GM03348 (cell line): Measurements from ENCODE around the gene MYL12A.

Experiments
- DNase-seq: peaks from one replicate; pipeline ENCODE4 v3.0.0; 2012; ENCODE audit warnings: low spot score

Gene MYL12A

DNA sequence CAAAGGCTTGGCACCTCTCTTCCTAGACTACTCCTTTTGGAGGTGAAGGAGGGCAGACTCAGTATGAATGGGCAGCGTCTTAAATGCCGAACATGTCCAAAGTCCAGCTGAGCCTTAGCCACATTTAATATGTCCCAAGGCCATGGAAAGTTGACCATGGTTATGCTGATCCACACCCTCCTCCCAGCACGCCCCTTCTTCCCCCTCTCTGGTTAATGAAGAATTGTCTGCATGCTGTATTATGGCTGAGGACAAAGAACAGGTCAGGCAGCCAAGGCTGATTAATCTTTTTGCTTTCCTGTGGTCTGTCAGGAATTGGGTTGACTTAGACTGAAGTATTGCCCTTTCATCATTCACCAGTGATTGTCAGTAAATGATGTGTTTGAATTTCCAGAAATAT lies 22.0 kb upstream of the MYL12A start:
- no peak for DNase-seq

DNA sequence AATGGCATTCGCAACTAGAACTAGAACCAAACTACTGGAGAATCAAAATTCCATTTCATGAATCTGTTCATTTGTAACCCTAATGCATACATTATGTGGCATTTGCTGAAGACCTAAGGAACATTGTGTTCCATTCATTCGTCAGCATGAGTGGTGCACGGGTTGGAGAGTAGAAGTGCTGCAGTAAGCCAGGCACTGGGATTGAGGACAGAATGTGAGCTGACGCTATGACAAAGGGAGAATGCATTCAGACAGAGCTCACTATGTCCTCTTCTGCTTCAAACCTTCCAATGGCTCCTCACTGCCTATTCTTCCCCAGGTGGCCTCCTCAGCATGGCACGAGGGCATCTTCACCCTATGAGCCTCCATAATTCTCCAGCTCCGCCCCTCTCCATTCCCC lies 21.6 kb upstream of the MYL12A start:
- no peak for DNase-seq

DNA sequence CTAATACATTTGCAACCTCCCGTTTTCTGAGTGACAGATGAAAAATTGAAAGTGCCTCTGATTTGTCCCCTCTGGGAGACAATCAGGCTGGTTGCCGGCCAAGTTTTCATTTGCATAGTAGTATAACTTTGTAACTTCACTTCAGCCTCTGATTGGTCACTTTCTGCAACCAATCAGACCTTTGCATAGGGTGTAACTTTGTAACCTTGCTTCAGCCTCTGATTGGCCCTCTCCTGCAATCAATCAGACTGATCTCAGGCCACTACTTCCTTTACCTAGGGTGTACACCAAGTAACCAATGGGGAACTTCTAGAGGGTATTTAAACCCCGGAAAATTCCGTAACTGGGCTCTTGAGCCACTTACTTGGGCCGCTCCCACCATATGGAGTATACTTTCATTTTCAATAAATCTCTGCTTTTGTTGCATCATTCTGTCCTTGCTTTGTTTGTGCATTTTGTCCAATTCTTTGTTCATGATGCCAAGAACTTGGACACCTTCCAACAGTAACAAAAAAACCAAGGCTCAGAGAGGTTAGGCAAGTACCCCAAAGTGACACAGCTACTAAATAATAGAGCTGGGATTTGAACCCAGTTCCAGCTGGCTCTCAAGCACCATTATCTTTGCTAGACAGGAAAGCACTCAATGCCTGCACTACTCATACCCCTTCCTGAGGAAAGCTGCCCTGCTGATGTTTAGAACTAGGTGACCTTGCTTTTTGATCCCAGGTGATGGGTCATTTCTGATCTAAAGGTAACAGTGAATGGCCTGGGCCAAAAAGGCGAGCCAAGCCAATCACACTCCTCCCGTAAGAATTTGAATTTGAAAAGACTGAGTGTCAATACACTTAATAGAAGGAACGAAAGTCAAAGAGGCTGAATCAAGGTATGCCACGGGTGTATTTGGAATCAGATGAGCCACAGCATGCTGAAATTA lies 16.9 kb upstream of the MYL12A start:
- DNase-seq: no peak

DNA sequence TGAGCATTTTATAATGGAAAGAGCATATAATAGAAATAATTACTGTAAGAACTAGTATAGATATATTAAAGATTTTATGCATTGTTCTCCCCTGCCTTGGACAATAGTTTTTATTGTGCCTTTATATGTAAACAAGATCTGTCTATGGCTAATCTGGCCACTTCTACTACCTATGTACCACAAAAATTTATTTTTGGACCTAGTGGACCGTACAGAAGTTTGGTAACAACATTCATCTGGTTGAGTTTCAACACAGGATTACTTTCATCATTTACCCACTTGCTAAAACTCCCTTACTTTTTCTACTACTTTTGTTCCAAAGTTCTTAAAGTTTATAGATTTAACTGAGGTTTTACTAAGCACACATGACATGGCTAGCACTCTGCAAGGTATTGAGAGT lies 14.6 kb upstream of the MYL12A start:
- DNase-seq: no peak

DNA sequence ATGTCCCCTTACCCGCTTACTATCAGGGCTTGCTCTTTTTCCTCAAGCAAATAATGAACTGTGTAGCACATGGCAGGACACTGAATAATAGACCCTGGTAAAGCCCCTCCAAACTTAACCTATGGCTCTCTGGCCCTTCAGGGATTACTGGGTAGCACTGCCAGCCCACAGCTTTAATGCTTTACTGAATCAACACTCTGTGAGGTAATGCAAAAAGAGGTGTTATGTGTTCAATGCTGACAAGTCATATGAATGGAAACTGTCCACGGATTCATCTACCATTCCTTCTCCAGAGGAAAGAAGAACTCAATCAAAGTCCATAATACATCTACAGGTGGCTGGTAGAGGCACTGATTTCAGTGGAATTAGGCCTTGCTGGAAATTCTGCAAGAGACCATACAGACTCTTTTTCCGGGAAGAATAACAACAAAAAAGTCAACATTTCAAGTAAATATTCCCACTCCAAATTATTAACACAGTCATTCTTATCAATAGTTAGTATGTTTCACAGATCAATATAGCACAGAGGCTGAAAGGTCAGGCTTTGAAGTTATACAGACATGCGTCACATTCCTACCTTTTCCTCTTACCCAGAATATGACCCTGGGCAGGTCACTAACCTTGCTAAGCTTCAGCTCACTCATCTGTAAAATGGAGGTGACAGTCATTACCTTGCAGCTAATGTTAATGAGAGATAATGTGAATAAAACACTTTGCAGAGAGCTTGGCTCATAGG lies 14.0 kb upstream of the MYL12A start:
- DNase-seq: no peak

DNA sequence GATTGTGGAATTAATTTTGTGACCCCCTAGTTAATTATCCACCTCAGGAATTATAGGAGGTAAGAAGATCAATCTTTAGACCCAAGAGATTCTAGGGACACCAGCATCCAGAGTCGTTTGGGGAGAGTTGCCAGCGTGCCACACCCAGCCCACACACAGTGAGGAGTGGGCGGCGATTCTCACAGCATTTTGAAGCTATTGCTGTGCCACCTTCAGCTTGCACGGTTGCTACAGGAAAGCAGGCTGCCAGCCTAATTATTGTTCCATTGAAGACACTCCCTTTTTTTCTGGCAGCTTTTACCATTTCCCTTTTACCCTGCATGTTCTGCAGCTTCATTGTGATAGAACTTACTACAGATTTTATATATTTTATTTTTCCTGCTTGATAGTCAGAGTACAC lies 13.1 kb upstream of the MYL12A start:
- DNase-seq: no peak

DNA sequence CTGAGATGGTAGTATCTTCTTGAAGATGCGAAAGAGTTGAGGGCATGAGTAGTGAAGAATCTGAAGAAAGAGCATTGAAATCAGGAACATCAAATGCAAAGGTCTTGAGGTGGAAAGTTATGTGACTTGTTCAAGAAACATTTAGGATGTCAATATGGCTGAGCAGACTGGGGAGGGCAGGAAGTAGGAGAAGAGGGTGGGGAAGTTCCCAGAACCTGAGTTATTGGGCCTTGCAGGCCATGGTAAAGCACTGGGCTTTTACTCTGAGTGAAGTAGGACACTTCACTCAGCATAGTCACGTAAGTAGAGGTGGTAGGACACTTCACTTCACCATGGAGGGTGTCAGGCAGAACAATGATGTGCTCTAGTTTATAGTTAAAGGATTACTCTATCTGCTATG lies 11.8 kb upstream of the MYL12A start:
- no peak for DNase-seq

DNA sequence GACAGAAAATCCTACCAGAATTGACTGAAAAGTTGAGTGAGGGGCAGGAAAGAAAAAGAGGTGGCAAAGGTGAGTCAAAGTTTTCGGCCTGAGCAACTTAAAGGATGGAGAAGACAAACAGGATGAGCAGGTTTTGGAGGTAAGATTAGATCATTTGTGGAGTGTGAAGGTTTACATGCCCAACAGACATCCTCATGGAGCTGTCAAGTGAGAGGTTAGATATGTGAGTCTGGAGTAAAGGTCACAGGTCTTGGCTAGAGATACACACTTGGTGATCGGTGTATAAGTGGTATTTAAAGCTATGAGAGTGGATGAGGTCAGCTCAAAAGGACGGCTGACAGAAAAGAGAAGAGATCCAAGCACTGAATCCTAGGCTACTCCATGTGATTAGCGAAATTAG lies 11.1 kb upstream of the MYL12A start:
- no peak for DNase-seq

DNA sequence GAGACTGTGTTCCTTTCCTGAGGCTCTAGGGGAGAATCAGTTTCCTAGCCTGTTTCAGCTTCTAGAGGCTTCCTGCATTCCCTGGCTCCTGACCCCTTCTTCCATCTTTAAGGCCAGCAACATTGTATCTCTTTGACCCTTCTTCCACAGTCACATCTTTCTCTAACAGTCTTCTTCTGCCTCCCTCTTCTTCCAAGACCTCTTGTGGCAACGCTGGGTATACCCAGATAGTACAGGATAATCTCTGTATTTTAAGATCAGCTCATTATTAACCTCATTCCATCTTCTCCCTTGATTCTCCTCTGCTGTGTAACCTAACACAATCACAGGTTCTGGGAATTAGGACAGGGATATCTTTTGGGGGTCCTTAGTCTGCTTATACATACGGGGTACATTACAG lies 8.9 kb upstream of the MYL12A start:
- DNase-seq: no peak

DNA sequence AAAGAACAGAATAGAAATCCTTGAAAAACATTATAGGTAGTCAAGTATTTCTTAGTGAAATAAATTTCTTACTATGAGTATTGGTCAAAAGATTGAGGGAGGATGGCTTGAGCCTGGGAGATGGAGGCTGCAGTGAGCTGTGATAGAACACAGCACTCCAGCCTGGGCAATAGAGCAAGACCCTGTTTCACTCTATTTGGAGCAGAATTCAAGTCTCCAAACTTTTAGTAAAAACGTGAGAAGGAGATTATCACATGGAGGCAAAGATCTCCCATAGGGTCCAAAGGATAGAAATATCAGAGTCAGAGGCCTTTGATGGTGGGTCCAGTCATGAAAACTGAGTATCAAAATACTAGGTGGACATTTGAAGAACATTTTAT lies 2.4 kb upstream of the MYL12A start:
- no peak for DNase-seq

DNA sequence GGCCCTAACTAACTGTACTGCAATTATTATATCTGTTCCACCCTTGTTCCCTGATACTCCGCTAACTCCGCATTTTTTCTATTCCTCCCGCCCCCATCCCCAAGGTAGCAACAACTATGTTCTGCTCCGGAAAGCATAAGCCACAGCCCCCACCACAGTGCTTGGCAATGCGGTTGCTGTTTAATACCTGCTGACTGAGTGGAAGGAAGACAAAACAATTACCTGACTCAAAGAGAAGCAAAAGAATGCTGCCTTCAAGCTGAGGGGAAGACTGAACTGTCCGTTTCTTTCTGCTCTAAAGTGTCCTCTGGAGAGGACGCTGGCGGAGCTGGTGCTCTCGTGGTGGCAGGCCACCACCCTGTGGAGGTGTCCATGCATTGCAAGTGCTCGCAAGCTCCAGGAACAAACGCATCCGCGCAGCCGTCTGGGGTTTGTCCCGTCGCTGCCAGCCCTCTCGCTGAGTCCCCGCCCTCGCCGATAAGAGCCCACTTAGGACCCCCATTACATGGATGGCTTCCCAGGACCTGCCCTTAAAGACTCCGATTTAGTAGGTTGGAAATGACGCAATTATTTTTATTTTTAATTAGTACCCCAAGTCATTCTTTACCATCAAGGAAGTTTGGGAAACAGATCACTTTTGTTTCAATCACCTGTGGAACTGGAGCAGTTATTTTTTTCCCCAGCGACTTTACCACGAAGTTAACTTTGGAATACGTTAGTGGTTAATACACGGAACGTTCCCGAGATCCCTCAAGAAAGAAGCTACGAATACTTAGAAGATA lies 1.6 kb upstream of the MYL12A start:
- DNase-seq: peak; percentile 86

DNA sequence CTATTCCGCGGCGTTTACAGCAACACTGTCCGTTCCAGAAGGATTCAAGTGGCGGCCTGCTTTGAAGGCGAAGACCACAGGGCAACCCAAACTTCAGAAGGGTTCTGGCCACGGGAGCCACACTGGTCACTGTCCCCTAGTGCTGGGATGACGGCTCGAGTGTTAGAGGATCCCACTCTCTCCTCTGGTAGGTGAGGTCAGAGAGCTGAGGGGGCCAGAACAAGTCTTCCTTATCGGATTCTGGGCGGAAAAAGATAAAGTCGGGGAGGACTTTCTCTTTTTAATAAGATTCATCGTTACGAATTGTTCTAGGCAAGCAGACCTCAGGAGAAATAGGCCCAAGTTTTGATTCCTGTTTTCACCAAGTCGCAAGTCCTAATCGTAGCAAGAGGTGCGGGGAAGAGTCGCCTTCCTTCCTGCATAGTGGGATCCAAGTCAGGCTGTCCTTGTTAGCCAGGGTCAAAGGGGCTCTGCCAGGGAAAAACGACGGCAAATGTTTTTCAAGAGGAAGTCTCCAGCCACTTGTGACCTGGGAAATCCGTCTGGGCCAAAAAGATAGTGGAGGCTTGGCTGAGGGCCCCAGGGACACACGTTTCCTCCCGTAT lies 864 bp upstream of the MYL12A start:
- peak; percentile 19 for DNase-seq

DNA sequence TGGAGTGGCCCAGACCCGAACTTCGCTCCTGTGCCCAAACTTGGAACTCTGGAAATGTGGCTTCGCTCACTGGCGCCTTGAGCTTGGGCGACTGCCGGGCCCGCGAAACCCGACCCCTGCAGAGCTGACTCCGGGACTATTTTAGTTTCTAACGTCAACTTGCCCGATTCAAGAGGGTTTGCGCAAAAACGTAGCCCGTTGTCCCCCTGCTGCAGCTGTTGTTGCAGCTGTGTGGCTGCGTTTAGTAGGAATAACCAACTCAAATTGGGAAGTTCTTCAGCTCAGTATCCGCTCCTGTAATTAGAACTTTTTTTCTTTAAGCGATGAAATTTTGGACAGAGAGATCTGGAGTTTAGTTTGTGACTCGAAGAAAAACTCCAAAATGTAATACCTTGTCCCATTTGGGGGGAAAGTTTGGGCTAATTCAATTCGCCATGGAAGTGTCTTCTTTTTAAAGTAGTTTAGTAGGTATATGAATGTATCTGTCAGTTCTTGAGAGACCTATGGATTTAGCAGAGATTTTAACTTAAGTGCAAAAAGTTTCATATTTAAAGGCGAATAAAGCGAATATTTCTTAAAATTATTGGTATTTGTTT lies 559 bp downstream of the MYL12A start:
- DNase-seq: no peak

DNA sequence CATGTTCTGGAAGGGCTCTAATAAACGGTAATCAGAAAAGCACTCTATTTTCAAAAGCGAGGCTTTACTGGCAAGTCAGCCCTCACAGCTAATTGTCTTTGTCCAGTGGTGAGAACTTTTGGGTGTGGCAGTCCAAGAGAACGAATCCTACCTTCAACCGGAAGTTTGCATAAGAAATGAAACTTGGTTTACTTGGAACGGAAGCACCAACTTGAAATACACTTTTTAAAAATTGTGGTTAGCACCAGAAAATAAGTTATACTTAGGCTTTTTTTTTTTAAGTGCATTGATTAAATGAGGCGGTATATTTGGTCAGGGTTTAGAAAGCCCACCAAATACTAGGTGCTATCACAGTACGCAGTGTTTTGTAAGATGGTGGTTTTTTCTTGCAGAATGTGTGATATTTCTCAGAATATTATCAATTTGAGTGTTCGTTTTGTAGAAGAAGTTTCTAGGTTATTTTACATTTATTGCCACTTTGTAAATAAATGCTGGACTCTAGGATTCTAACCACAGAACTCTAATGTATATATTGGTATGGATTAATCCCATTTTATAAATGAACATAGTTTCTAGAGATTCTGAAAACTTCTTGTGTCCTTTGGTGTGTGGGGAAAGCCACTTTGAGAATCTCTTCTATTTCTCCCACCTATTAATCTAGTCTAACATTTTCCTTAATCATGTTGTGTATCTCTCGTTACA lies 1.2 kb downstream of the MYL12A start:
- DNase-seq: peak; percentile 50

DNA sequence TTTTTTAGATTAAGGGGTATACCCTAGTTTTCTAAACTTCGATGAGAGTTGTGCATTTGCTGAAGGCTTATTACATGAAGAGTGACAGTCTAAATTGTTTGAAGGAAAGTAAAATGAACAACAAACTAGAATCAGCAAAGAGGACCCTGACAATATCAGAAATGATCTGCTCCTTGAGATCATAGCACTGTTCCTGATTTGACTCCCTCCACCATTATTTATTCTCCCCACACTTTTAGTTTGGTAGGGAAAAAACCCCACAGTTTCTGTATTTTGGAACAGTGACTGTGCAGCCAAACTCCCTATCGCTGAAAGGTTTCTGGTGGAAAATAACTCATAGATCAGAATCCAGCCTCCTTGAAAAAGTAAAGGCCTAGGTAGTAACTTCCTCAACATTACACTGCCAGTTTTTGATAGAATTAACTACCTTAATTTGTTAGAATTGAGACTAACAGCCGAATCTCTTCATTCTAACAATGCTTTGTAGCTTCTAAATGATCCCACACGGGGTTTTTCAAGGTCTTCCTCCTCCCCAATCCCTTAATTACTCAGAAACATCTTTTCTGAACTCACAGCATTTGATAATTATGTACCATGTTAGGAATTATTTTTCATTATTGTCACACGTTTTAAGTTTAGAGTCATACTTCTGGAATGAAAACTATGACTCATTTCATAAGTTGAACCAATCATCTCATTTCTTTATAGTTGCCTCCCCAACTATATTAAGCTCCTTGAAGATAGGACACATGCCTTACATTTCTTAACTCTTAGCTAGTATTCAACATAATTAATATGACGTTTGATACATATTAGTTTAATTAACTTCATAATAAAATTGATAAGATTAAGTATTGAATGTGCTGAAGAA lies 2.9 kb downstream of the MYL12A start:
- peak; percentile 58 for DNase-seq

DNA sequence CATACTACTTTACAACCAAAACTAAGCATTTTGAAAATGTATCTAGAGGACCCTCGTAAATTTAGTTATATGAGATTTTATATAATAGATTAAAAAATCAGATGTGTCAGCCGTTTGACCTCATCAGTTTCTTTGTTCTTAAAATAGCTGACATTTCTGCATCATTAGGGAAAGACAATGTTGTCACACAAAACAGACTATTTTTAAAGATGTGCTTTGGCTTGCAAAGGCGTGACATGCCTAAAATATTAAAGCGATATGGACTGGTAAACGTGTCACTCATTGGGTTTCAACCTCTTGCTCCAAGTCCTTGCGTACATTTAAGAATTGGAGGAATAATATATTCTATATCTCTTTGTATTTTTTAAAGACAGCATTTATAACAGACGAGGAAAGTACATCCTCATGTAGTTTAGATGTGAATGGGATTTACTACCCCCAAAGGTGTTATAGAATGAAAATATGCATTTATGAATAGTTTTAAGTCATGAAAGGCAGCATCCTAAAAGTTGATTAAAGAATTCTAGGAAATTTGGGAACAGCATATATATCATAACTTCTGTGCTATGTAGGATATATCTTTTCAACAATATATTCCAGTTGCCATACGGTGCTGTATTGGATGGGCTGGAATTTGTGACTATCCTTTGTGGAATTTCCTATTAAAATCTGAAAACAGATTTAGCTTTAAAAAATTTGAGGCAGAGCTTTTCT lies 3.8 kb downstream of the MYL12A start:
- no peak for DNase-seq

DNA sequence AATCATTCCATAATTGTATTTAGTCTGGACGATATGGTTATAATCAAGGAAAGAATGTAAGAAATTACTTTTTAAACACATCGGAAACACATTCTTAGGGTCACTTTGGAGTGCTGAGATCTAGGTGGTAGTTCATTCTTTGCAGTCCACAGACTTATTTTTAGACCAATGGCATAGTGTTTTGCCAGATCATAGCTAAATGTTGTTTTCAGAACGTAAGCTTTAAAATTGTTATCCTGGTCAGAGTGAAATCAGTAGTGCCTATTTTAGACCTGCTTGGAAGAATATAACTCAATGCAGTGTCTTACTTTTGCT lies 4.3 kb downstream of the MYL12A start:
- DNase-seq: no peak

DNA sequence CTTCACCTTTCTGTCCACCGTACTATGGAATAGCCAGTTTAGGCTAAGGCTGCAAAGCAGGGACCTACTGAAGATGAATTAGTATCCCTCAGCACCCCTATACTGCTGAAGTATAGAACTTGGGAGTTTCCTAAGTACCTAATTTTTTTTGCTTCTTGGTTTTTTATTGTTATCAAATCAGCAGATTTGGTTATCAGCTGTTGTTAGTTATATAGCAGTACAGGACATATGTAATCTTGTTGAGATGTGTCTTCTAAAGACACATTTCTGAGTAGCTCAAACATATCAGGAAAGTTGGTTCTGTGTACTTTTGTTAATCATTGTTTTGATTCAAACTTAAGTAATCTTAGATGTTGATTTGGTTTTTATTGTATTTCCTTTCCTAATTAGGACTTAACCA lies 5.2 kb downstream of the MYL12A start:
- no peak for DNase-seq

DNA sequence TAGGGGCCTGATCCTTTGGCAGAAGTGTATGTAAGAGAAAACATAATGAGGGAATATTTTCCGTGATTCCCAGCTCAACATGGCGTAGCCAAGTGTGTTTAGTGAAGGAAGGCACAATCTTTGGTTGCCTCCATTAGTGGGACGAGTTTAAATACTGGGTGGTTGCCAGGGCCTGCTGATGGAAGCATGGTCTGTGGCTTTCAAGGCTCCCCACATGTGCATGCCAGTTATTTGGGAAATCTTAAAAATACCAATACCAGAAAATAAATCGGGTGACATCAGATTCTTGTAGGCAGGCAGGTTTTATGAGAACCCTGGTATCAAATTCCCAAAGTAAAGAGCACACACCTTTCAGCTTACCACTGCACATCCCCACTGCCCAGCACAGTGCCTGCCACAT lies 7.1 kb downstream of the MYL12A start:
- no peak for DNase-seq
